ENCODE measurements around the gene ACVR1.

The ACVR1 gene

DNA sequence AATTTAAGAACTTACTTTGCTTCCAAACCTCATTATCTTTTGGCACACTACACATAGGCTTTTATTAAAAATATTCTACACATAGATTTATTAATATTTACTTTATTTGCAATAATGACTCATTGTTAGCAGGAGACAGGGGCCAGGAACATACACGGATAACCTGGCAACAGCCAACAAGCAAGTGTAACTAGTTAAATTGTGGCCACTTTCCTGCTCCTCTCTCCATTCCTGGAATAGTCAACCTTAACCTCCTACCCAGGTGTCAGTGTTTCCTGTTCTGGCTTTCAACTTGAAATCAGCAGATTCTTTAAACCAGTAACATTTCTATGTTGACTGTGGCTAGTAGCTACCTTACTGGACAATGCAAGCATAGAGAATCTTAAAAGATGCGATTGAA, 26.5 kb downstream of the ACVR1 start:
- no peak for DNase-seq (ENCODE audit: low read depth)
- no peak overlapping the region for H3K4me3 ChIP-seq (ENCODE audit: low read depth, low read length)
- TF ChIP-seq, protein P1, sequence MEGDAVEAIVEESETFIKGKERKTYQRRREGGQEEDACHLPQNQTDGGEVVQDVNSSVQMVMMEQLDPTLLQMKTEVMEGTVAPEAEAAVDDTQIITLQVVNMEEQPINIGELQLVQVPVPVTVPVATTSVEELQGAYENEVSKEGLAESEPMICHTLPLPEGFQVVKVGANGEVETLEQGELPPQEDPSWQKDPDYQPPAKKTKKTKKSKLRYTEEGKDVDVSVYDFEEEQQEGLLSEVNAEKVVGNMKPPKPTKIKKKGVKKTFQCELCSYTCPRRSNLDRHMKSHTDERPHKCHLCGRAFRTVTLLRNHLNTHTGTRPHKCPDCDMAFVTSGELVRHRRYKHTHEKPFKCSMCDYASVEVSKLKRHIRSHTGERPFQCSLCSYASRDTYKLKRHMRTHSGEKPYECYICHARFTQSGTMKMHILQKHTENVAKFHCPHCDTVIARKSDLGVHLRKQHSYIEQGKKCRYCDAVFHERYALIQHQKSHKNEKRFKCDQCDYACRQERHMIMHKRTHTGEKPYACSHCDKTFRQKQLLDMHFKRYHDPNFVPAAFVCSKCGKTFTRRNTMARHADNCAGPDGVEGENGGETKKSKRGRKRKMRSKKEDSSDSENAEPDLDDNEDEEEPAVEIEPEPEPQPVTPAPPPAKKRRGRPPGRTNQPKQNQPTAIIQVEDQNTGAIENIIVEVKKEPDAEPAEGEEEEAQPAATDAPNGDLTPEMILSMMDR (IDR thresholded peaks at IDR 0.05; ENCODE audit: low read depth, low read length, missing control alignments) = no peak

DNA sequence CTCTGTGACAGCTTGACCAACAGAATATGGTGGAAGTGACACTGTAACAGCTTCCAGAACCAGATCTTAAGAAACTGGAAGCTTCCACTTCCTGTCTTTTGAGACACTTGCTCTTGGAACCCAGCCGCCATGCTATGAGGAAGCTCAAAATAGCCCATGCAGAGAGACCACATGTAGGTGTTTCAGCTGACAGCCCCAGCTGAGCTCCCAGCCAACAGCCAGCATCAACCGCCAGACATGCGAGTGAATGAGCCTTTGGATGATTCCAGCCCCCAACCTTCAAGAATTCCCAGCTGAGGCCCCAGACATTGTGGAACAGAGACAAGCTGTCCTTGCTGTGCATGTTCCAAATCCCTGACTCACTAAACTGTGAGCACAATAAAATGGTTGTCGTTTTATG, 27.9 kb downstream of the ACVR1 start:
- TF ChIP-seq, protein P1 (IDR thresholded peaks at IDR 0.05; ENCODE audit: low read depth, low read length, missing control alignments) = no peak
- H3K4me3 ChIP-seq (ENCODE audit: low read depth, low read length) = no peak overlapping the region
- no peak for DNase-seq (ENCODE audit: low read depth)

DNA sequence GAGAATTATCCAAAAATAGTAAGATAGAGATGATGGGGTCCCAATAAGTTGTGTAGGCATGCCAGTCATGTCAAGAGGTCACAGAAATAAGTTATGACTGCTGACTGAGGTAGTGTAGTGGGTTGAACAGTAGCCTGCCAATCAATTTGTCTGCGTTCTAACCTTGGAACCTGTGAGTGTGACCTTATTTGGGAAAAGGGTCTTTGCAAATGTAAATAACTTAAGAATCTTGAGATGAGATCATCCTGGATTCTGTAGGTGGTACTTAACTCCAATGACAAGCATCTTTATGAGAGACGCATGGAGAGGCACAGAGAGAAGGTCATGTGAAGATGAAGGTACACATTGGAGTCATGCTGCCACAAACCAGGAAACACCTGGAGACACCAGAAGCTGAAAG, 31.0 kb downstream of the ACVR1 start:
- TF ChIP-seq, protein P1 (IDR thresholded peaks at IDR 0.05; ENCODE audit: low read depth, low read length, missing control alignments) = no peak
- no peak overlapping the region for H3K4me3 ChIP-seq (ENCODE audit: low read depth, low read length)
- DNase-seq (ENCODE audit: low read depth) = no peak

DNA sequence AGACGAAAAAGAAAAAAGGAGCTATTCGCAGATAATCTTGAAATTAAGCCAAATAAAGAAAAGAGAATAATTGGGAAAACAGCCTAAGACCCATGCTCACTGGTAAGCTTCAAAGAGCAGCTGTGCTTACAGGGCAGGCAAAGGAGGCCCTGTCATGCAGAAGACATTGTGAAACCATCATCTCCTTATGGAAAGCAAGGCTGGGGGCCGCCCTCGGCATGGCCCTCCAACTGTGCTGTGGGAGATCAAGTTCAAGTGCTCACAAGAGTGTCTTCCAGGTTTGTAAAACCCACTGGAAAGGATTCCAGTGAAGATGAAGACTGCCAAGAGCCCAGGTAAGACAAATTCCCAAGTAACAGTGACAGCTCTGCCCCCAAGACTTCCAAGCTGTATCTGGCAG, 32.2 kb downstream of the ACVR1 start:
- H3K4me3 ChIP-seq (ENCODE audit: low read depth, low read length) = no peak overlapping the region
- no peak for DNase-seq (ENCODE audit: low read depth)
- TF ChIP-seq, protein P1 (IDR thresholded peaks at IDR 0.05; ENCODE audit: low read depth, low read length, missing control alignments) = no peak

DNA sequence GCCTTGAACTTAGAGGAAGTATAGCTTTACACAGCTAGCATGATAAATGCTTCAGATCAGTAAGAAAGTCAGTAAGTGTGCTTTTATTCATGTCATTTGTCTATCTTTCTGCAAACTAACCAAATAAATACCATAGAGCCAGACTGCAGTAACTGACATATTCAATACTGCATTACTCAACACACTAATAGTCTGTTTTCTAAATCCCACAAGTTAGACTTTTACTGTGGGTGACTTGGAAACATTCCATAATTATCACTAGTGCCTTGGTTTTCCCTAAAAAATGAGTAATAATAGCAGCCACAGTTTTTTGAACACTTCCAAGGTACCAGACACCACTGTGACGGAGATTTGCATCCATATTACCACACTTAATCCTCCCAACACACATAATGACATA, 33.0 kb downstream of the ACVR1 start:
- H3K4me3 ChIP-seq (ENCODE audit: low read depth, low read length) = no peak overlapping the region
- TF ChIP-seq, protein P1 (IDR thresholded peaks at IDR 0.05; ENCODE audit: low read depth, low read length, missing control alignments) = no peak
- no peak for DNase-seq (ENCODE audit: low read depth)

DNA sequence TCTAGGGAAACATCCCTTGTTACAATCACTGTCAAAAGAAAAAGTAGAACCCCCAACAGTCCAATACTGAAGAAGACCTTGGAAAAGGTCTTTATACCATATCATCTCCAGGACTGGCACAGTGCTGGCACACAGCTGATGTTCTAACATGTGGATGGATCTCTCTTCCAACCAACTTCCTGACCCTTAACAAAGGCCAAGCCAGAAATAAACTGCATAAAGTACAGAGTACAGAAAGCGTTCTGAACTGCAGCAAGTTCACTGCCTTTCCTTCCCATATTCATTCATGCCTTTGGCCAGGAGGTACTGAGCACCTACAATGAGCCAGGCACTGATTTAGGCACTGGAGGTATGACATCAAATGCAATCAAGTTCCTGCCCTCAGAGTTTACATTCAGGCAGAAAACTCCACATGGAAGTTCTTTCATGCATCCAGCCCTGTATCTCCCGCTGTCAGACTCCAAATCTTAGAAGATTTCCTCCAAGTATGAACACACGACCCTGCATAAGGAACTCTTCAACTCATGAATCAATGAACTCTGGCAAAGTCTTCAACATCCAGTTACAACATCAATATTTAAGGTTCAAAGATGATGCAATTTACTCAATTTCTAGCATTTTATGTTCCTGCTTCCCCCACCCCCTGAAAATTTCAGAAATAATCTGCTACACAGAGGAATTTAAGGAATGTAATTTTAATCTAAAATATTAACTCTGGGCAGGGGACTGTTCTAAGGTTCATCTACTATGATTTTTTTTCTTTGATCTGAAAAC, 33.8 kb downstream of the ACVR1 start:
- H3K4me3 ChIP-seq (ENCODE audit: low read depth, low read length) = no peak overlapping the region
- TF ChIP-seq, protein P1 (IDR thresholded peaks at IDR 0.05; ENCODE audit: low read depth, low read length, missing control alignments) = no peak
- no peak for DNase-seq (ENCODE audit: low read depth)

DNA sequence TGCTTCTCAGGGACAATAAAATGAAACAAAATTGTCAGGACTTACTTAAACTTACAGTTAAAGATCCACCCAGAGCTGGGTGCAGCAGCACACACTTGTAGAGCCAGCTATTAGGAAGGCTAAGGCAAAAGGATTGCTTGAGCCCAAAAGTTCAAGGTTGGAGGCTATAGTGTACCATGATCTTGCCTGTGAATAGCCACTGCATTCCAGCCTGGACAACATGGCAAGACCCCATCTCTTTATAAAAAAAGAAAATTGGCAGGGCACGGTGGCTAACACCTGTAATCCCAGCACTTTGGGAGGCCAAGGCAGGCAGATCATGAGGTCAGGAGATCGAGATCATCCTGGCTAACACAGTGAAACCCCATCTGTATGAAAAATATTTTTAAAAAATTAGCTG, 34.6 kb downstream of the ACVR1 start:
- no peak overlapping the region for H3K4me3 ChIP-seq (ENCODE audit: low read depth, low read length)
- no peak for DNase-seq (ENCODE audit: low read depth)
- TF ChIP-seq, protein P1 (IDR thresholded peaks at IDR 0.05; ENCODE audit: low read depth, low read length, missing control alignments) = no peak
